Measurements from ENCODE around the gene IGFL1. TPM values are rescaled to one million over a fixed set of nuclear protein-coding genes. Genes with fewer than 3 reads are reported as not detected.
"Not testable (repeated sequence)": the region's sequence is repeated elsewhere in the genome, so short reads cannot be mapped to it uniquely, and the experiment has no call there.

The IGFL1 gene
- total RNA-seq, 1 donor from 2014 or later = not detected

DNA sequence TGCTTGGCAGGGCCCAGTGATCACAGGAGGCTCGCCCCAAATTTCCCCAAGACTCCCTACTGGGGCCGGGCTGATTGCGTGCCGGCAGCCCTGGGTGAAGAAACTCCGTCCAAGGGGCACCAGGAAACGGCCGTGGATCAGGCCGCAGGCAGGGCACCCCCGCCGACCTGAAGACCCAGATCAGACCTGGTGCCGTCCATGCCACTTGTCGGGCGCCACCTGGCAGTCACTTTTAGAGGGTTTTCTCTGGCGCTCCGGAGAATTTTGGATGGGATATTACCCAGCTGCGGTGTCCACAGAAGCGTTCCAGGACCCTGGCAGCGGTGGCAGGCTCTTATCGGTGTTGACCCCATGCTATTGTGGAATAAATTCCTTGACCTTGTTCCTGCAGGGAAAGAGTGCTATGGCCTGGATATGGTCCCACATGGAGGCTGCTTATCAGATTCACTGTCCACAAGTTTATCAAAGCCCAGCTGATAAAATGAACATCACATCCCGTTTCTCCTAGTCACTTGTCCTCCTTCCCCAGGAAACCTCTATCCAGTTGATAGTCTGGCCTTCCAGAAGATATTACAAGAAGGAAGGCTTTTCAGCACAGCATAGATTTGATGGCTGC lies 43.3 kb upstream of the IGFL1 start:
- DNase-seq (ENCODE audit: low read depth, low spot score) = no peak
- Mint-ChIP-seq H3K36me3 (ENCODE audit: low read depth) (no peaks in the 10 kb centered on the region), H3K27me3 (ENCODE audit: low read depth) (peaks cover 42% of the 10 kb centered on the region), H3K4me3 (no peak overlapping the region), H3K4me1 (peaks cover 4% of the 10 kb centered on the region), H3K27ac (ENCODE audit: unreplicated experiment) (no peak overlapping the region), H3K9me3 (no peaks in the 10 kb centered on the region)
- TF ChIP-seq, protein P1, sequence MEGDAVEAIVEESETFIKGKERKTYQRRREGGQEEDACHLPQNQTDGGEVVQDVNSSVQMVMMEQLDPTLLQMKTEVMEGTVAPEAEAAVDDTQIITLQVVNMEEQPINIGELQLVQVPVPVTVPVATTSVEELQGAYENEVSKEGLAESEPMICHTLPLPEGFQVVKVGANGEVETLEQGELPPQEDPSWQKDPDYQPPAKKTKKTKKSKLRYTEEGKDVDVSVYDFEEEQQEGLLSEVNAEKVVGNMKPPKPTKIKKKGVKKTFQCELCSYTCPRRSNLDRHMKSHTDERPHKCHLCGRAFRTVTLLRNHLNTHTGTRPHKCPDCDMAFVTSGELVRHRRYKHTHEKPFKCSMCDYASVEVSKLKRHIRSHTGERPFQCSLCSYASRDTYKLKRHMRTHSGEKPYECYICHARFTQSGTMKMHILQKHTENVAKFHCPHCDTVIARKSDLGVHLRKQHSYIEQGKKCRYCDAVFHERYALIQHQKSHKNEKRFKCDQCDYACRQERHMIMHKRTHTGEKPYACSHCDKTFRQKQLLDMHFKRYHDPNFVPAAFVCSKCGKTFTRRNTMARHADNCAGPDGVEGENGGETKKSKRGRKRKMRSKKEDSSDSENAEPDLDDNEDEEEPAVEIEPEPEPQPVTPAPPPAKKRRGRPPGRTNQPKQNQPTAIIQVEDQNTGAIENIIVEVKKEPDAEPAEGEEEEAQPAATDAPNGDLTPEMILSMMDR (conservative IDR thresholded peaks at IDR 0.05) = no peak

DNA sequence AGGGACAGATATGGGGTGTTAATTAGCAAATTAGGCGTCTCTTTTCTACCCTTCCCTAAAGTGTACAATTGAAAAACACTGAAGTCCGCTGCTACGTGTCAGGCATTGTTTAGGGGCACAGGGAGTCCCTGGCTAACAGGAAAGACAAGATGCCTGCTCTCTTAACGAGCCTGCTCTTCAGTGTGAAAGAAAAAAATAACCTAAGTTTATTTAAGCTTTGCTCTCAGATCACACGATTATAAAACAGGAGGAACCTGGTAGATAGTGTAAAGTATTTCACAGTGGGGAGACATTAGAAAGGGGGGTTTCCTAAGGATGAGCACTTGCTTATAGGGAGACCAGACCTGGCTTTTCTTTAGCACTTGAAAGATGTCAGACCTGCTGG lies 42.8 kb upstream of the IGFL1 start:
- peaks cover 4% of the 10 kb centered on the region for H3K4me1 Mint-ChIP-seq
- H3K36me3 Mint-ChIP-seq (ENCODE audit: low read depth) = no peaks in the 10 kb centered on the region
- TF ChIP-seq, protein P1 (conservative IDR thresholded peaks at IDR 0.05) = no peak
- DNase-seq (ENCODE audit: low read depth, low spot score) = no peak
- no peak overlapping the region for H3K27ac Mint-ChIP-seq (ENCODE audit: unreplicated experiment)
- peaks cover 43% of the 10 kb centered on the region for H3K27me3 Mint-ChIP-seq (ENCODE audit: low read depth)
- no peak overlapping the region for H3K4me3 Mint-ChIP-seq
- H3K9me3 Mint-ChIP-seq = no peaks in the 10 kb centered on the region

GRCh38 chr19:46189971-46190888 lies 39.3 kb upstream of the IGFL1 start:
- TF ChIP-seq, protein P1 (conservative IDR thresholded peaks at IDR 0.05) = no peak
- Mint-ChIP-seq H3K4me3 (no peak overlapping the region), H3K9me3 (no peaks in the 10 kb centered on the region), H3K27ac (ENCODE audit: unreplicated experiment) (no peak overlapping the region), H3K4me1 (peaks cover 4% of the 10 kb centered on the region), H3K36me3 (ENCODE audit: low read depth) (no peaks in the 10 kb centered on the region), H3K27me3 (ENCODE audit: low read depth) (peaks cover 30% of the 10 kb centered on the region)
- no peak for DNase-seq (ENCODE audit: low read depth, low spot score)

DNA sequence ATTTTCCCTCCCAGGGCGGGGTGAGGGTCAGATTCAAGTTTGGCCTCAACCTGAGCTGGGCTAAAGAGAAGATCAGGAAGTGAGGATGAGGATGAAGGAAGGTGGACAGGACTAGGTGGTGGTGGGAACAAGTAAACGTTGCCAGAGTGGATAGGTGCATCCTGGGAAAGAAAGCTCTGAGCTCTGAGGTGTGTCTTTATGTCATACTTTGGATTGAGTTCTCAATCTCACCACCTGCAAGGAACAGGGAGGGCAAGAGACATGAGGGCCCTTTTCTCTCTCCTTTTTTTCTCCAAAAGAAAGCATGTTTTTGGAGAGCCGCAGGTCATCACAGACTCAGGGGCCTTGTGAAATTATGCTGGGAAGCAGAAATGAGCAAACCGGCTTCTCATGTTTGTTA lies 38.2 kb upstream of the IGFL1 start:
- Mint-ChIP-seq H3K36me3 (ENCODE audit: low read depth) (no peaks in the 10 kb centered on the region), H3K27me3 (ENCODE audit: low read depth) (peaks cover 29% of the 10 kb centered on the region), H3K4me3 (no peak overlapping the region), H3K27ac (ENCODE audit: unreplicated experiment) (no peak overlapping the region), H3K4me1 (peaks cover 4% of the 10 kb centered on the region), H3K9me3 (no peaks in the 10 kb centered on the region)
- DNase-seq (ENCODE audit: low read depth, low spot score) = no peak
- TF ChIP-seq, protein P1 (conservative IDR thresholded peaks at IDR 0.05) = no peak

GRCh38 chr19:46191972-46192371 lies 37.6 kb upstream of the IGFL1 start:
- Mint-ChIP-seq H3K27me3 (ENCODE audit: low read depth) (peaks cover 30% of the 10 kb centered on the region), H3K27ac (ENCODE audit: unreplicated experiment) (no peak overlapping the region)

DNA sequence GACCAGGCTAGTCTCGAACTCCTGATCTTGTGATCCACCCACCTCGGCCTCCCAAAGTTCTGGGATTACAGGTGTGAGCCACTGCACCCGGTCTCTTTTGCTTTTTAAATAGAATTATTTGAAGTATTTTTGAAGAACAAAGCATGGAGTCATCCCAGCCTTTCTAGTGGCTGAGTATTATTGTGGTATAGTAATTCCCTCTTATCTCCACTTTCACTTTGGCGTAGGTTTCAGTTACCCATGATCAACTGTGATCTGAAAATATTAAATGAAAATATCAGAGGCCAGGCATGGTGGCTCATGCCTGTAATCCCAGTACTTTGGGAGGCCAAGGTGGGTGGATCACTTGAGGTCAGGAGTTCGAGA lies 36.9 kb upstream of the IGFL1 start:
- not testable (repeated sequence) for DNase-seq (ENCODE audit: low read depth, low spot score); H3K4me1 Mint-ChIP-seq; H3K27ac Mint-ChIP-seq (ENCODE audit: unreplicated experiment); H3K36me3 Mint-ChIP-seq (ENCODE audit: low read depth); H3K4me3 Mint-ChIP-seq; H3K9me3 Mint-ChIP-seq
- H3K27me3 Mint-ChIP-seq (ENCODE audit: low read depth) = peaks cover 30% of the 10 kb centered on the region

More at GRCh38 chr19:46191972-46192371, 37.6 kb upstream of the IGFL1 start:
- Mint-ChIP-seq H3K9me3 (no peaks in the 10 kb centered on the region), H3K36me3 (ENCODE audit: low read depth) (no peaks in the 10 kb centered on the region), H3K4me1 (peaks cover 4% of the 10 kb centered on the region), H3K4me3 (no peak overlapping the region)
- TF ChIP-seq, protein P1 (conservative IDR thresholded peaks at IDR 0.05) = no peak
- DNase-seq (ENCODE audit: low read depth, low spot score) = no peak
